HG03521 (cell line): ENCODE data around the gene OR2J3.
"Not testable (repeated sequence)": the region's sequence is repeated elsewhere in the genome, so short reads cannot be mapped to it uniquely, and the experiment has no call there.

ENCODE experiments used
- ATAC-seq: cut with Tn5 transposase; IDR thresholded peaks from one replicate; pipeline ENCODE4 v1.9.1; 2021; ENCODE audit warnings: mild to moderate bottlenecking, moderate library complexity; ENCODE audit not compliant: unreplicated experiment

OR2J3 gene

DNA sequence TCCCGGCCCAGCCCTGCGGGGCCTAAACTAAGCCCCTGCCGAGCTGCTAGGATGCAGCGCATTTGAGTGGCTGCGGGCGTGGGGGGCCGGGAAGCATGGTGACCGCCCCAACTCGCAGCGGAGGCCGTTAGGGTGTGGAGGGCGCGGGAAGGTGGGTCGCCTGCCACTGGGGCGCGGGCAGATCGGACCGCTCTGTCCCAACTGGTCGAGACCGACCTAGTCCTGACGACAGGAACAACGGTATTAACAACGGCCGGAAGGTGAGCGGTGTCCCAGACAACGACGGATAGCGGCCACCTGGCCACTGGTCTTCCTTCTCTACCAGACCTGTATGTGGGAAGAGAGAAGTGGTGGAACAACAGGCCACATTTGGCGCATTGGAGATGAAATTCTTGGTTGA lies 52.1 kb downstream of the OR2J3 start:
- not testable (repeated sequence) for ATAC-seq
